ENCODE data around the gene ERC1.

GRCh38 chr12:1300460-1300859 lies 309.4 kb downstream of the ERC1 start:
- TF ChIP-seq GATA2 (IDR thresholded peaks at IDR 0.05; ENCODE audit: low read depth, low read length) (no peak), GATA3 (IDR thresholded peaks at IDR 0.05; ENCODE audit: low read depth, low read length) (no peak)
